Activated effector memory CD4-positive, alpha-beta T cell treated with Interleukin-2 at 50 U/mL for 16 hours (primary cell): ENCODE results near the gene CBX6.

Source experiments
- DNase-seq: peaks from one replicate; pipeline ENCODE4 v3.0.0-alpha.2; 2020

Gene CBX6

GRCh38 chr22:38873469-38874411 lies 1.7 kb upstream of the CBX6 start:
- peak; percentile 52 for DNase-seq

- no peak for DNase-seq
Observed at GRCh38 chr22:38872831-38873248, 824 bp upstream of the CBX6 start.

- DNase-seq, result peak; percentile 18
Observed at GRCh38 chr22:38871360-38872171, 450 bp downstream of the CBX6 start.

GRCh38 chr22:38870791-38871359 lies 1.1 kb downstream of the CBX6 start:
- DNase-seq, result no peak

GRCh38 chr22:38870312-38870741 lies 1.7 kb downstream of the CBX6 start:
- DNase-seq, result peak; percentile 74

GRCh38 chr22:38869663-38870062 lies 2.4 kb downstream of the CBX6 start:
- no peak for DNase-seq

- DNase-seq, result peak; percentile 68
Observed at GRCh38 chr22:38868886-38869381, 3.1 kb downstream of the CBX6 start.

GRCh38 chr22:38868286-38868721 lies 3.7 kb downstream of the CBX6 start:
- DNase-seq, result no peak

GRCh38 chr22:38867471-38868285 lies 4.3 kb downstream of the CBX6 start:
- no peak for DNase-seq

GRCh38 chr22:38867124-38867455 lies 4.9 kb downstream of the CBX6 start:
- no peak for DNase-seq

GRCh38 chr22:38866399-38867123 lies 5.5 kb downstream of the CBX6 start:
- no peak for DNase-seq

GRCh38 chr22:38866024-38866398 lies 6.0 kb downstream of the CBX6 start:
- no peak for DNase-seq

- no peak for DNase-seq
Observed at GRCh38 chr22:38865201-38866023, 6.6 kb downstream of the CBX6 start.

GRCh38 chr22:38864361-38865191 lies 7.4 kb downstream of the CBX6 start:
- no peak for DNase-seq

- DNase-seq, result no peak
Observed at GRCh38 chr22:38863531-38864131, 8.4 kb downstream of the CBX6 start.

- DNase-seq, result no peak
Observed at GRCh38 chr22:38862375-38863329, 9.4 kb downstream of the CBX6 start.

- no peak for DNase-seq
Observed at GRCh38 chr22:38861927-38862326, 10.1 kb downstream of the CBX6 start.
